Renal cortical epithelial cell (primary cell): ENCODE measurements around the gene ME3. TPM values are rescaled to one million over a fixed set of nuclear protein-coding genes. Genes with fewer than 3 reads are reported as not detected.
"Not testable (repeated sequence)": the region's sequence is repeated elsewhere in the genome, so short reads cannot be mapped to it uniquely, and the experiment has no call there.

Source experiments
- DNase-seq: peaks from one replicate; pipeline ENCODE4 v3.0.0-alpha.2; 2011; ENCODE audit warnings: low read depth
- total RNA-seq: library from RNA; depleted of rRNA; stranded (reverse); fragments of >200 nt; gene quantifications from 2 replicates; pipeline ENCODE4 v1.2.3, GENCODE V29; 2014

ME3 gene
- total RNA-seq, 1 donor from 2014 or later = 28.8 TPM

- DNase-seq = no peak
Measured at GRCh38 chr11:86663761-86664160, 8.7 kb downstream of the ME3 start.

- no peak for DNase-seq
Measured at GRCh38 chr11:86663291-86663690, 9.1 kb downstream of the ME3 start.

GRCh38 chr11:86660736-86661135, 11.7 kb downstream of the ME3 start:
- DNase-seq = no peak

- no peak for DNase-seq
Measured at GRCh38 chr11:86660088-86660487, 12.3 kb downstream of the ME3 start.

GRCh38 chr11:86658534-86658933, 13.9 kb downstream of the ME3 start:
- DNase-seq = no peak

GRCh38 chr11:86645212-86645611, 27.2 kb downstream of the ME3 start:
- DNase-seq = not testable (repeated sequence)

GRCh38 chr11:86644291-86644690, 28.1 kb downstream of the ME3 start:
- DNase-seq = peak; percentile 81

GRCh38 chr11:86641537-86642261, 30.7 kb downstream of the ME3 start:
- DNase-seq = no peak

- DNase-seq = no peak
Measured at GRCh38 chr11:86639137-86639536, 33.3 kb downstream of the ME3 start.

GRCh38 chr11:86638673-86639072, 33.7 kb downstream of the ME3 start:
- DNase-seq = no peak

GRCh38 chr11:86637988-86638387, 34.4 kb downstream of the ME3 start:
- peak; percentile 64 for DNase-seq

- peak; percentile 86 for DNase-seq
Measured at GRCh38 chr11:86636275-86636674, 36.1 kb downstream of the ME3 start.

GRCh38 chr11:86632499-86633269, 39.7 kb downstream of the ME3 start:
- DNase-seq = peak; percentile 96

- no peak for DNase-seq
Measured at GRCh38 chr11:86630229-86630981, 42.0 kb downstream of the ME3 start.

GRCh38 chr11:86629045-86629706, 43.2 kb downstream of the ME3 start:
- DNase-seq = no peak

- no peak for DNase-seq
Measured at GRCh38 chr11:86627776-86628455, 44.5 kb downstream of the ME3 start.

- DNase-seq = no peak
Measured at GRCh38 chr11:86625981-86626380, 46.4 kb downstream of the ME3 start.

GRCh38 chr11:86625544-86625943, 46.9 kb downstream of the ME3 start:
- DNase-seq = peak; percentile 51

- DNase-seq = peak; percentile 79
Measured at GRCh38 chr11:86624366-86624765, 48.0 kb downstream of the ME3 start.

- DNase-seq = no peak
Measured at GRCh38 chr11:86623736-86624135, 48.7 kb downstream of the ME3 start.

GRCh38 chr11:86623041-86623621, 49.3 kb downstream of the ME3 start:
- DNase-seq = peak; percentile 61
